NT2/D1 (cell line): Measurements from ENCODE around the gene TRIM71.

Experiments
- YY1 ChIP-seq: IDR thresholded peaks from 2 replicates; pipeline ENCODE4 v1.6.1; 2011; ENCODE audit not compliant: insufficient read length, insufficient read depth
- ZNF274 ChIP-seq: IDR thresholded peaks from 2 replicates; pipeline ENCODE4 v1.6.1; 2011; ENCODE audit warnings: mild to moderate bottlenecking, low read depth, low read length

- TF ChIP-seq ZNF274 (no peak), YY1 (no peak)
Observed at GRCh38 chr3:32930161-32930560, 112.4 kb downstream of the TRIM71 start.
